ENCODE results near the gene RRP8.

Gene RRP8

GRCh38 chr11:6629892-6630631 lies 26.6 kb upstream of the RRP8 start:
- H3K36me3 ChIP-seq (ENCODE audit: insufficient read depth, low read length), result peaks cover 93% of the 10 kb centered on the region
- TF ChIP-seq EZH2 (IDR thresholded peaks at IDR 0.05) (no peak), POLR2AphosphoS5 (IDR thresholded peaks at IDR 0.05; ENCODE audit: borderline replicate concordance, low read depth, low read length) (no peak), FOXP2 (optimal IDR thresholded peaks at IDR 0.05; ENCODE audit: control extremely low read depth, extremely low read length, insufficient read depth) (no peak)
- no peak overlapping the region for H3K9ac ChIP-seq (ENCODE audit: insufficient read length)
- no peak for DNase-seq (ENCODE audit: low read depth, low spot score)
- no peak overlapping the region for H3K27ac ChIP-seq
- H3K9me3 ChIP-seq (ENCODE audit: low read depth, low read length), result no peaks in the 10 kb centered on the region
- H3K4me3 ChIP-seq, result no peak overlapping the region

- no peak overlapping the region for H3K9ac ChIP-seq (ENCODE audit: insufficient read length)
- TF ChIP-seq EZH2 (IDR thresholded peaks at IDR 0.05) (no peak), POLR2AphosphoS5 (IDR thresholded peaks at IDR 0.05; ENCODE audit: borderline replicate concordance, low read depth, low read length) (no peak), FOXP2 (optimal IDR thresholded peaks at IDR 0.05; ENCODE audit: control extremely low read depth, extremely low read length, insufficient read depth) (no peak)
- H3K9me3 ChIP-seq (ENCODE audit: low read depth, low read length), result no peaks in the 10 kb centered on the region
- no peak overlapping the region for H3K27ac ChIP-seq
- no peak overlapping the region for H3K4me3 ChIP-seq
- H3K36me3 ChIP-seq (ENCODE audit: insufficient read depth, low read length), result peaks cover 95% of the 10 kb centered on the region
- DNase-seq (ENCODE audit: low read depth, low spot score), result no peak
Observed at GRCh38 chr11:6629573-6629891, 26.1 kb upstream of the RRP8 start.

- no peak overlapping the region for H3K27ac ChIP-seq
- H3K9ac ChIP-seq (ENCODE audit: insufficient read length), result no peak overlapping the region
- no peaks in the 10 kb centered on the region for H3K9me3 ChIP-seq (ENCODE audit: low read depth, low read length)
- TF ChIP-seq FOXP2 (optimal IDR thresholded peaks at IDR 0.05; ENCODE audit: control extremely low read depth, extremely low read length, insufficient read depth), result no peak
- DNase-seq (ENCODE audit: low read depth, low spot score), result no peak
- H3K36me3 ChIP-seq (ENCODE audit: insufficient read depth, low read length), result peaks cover 93% of the 10 kb centered on the region
- no peak overlapping the region for H3K4me3 ChIP-seq
Observed at GRCh38 chr11:6628526-6628925, 25.1 kb upstream of the RRP8 start.

GRCh38 chr11:6627762-6628241 lies 24.4 kb upstream of the RRP8 start:
- Histone ChIP-seq H3K4me3 (no peak overlapping the region), H3K9ac (ENCODE audit: insufficient read length) (no peak overlapping the region), H3K36me3 (ENCODE audit: insufficient read depth, low read length) (peaks cover 86% of the 10 kb centered on the region), H3K27ac (no peak overlapping the region), H3K9me3 (ENCODE audit: low read depth, low read length) (no peaks in the 10 kb centered on the region)
- TF ChIP-seq FOXP2 (optimal IDR thresholded peaks at IDR 0.05; ENCODE audit: control extremely low read depth, extremely low read length, insufficient read depth) (no peak), POLR2AphosphoS5 (IDR thresholded peaks at IDR 0.05; ENCODE audit: borderline replicate concordance, low read depth, low read length) (no peak), EZH2 (IDR thresholded peaks at IDR 0.05) (no peak)
- no peak for DNase-seq (ENCODE audit: low read depth, low spot score)

- Histone ChIP-seq H3K27ac (no peak overlapping the region), H3K36me3 (ENCODE audit: insufficient read depth, low read length) (peaks cover 80% of the 10 kb centered on the region), H3K9me3 (ENCODE audit: low read depth, low read length) (no peaks in the 10 kb centered on the region), H3K4me3 (no peak overlapping the region), H3K9ac (ENCODE audit: insufficient read length) (no peak overlapping the region)
- DNase-seq (ENCODE audit: low read depth, low spot score), result no peak
- TF ChIP-seq FOXP2 (optimal IDR thresholded peaks at IDR 0.05; ENCODE audit: control extremely low read depth, extremely low read length, insufficient read depth) (no peak), POLR2AphosphoS5 (IDR thresholded peaks at IDR 0.05; ENCODE audit: borderline replicate concordance, low read depth, low read length) (no peak), EZH2 (IDR thresholded peaks at IDR 0.05) (no peak)
Observed at GRCh38 chr11:6626971-6627761, 23.8 kb upstream of the RRP8 start.

- Histone ChIP-seq H3K36me3 (ENCODE audit: insufficient read depth, low read length) (peaks cover 67% of the 10 kb centered on the region), H3K27ac (no peak overlapping the region), H3K9me3 (ENCODE audit: low read depth, low read length) (no peaks in the 10 kb centered on the region), H3K9ac (ENCODE audit: insufficient read length) (no peak overlapping the region), H3K4me3 (no peak overlapping the region)
- TF ChIP-seq EZH2 (IDR thresholded peaks at IDR 0.05), result no peak
- TF ChIP-seq FOXP2 (optimal IDR thresholded peaks at IDR 0.05; ENCODE audit: control extremely low read depth, extremely low read length, insufficient read depth), result no peak
- TF ChIP-seq POLR2AphosphoS5 (IDR thresholded peaks at IDR 0.05; ENCODE audit: borderline replicate concordance, low read depth, low read length), result no peak
- DNase-seq (ENCODE audit: low read depth, low spot score), result no peak
Observed at GRCh38 chr11:6625832-6626420, 22.5 kb upstream of the RRP8 start.

GRCh38 chr11:6625156-6625831 lies 21.9 kb upstream of the RRP8 start:
- Histone ChIP-seq H3K36me3 (ENCODE audit: insufficient read depth, low read length) (peaks cover 62% of the 10 kb centered on the region), H3K9me3 (ENCODE audit: low read depth, low read length) (no peaks in the 10 kb centered on the region), H3K9ac (ENCODE audit: insufficient read length) (no peak overlapping the region), H3K27ac (no peak overlapping the region), H3K4me3 (no peak overlapping the region)
- DNase-seq (ENCODE audit: low read depth, low spot score), result no peak
- TF ChIP-seq FOXP2 (optimal IDR thresholded peaks at IDR 0.05; ENCODE audit: control extremely low read depth, extremely low read length, insufficient read depth) (no peak), EZH2 (IDR thresholded peaks at IDR 0.05) (no peak), POLR2AphosphoS5 (IDR thresholded peaks at IDR 0.05; ENCODE audit: borderline replicate concordance, low read depth, low read length) (no peak)
